GM12878 (cell line): ENCODE data around the gene ATAD5. TPM values are rescaled to one million over a fixed set of nuclear protein-coding genes. Genes with fewer than 3 reads are reported as not detected.

Experiments used
- ATAC-seq: fragments of 200-7000 bp; cut with Tn5 transposase; 3 replicates; pipeline ENCODE4 v1.9.1; 2020; ENCODE audit warnings: mild to moderate bottlenecking, moderate library complexity
- BruUV-seq: library from RNA; stranded (reverse); fragments of 400-500 nt; replicated peaks from 2 replicates; lab custom pipeline; 2021; lab: Mats Ljungman, UMichigan
- CTCF ChIA-PET: fragments of 300-600 bp; sonication (Branson Sonifier 250); formaldehyde crosslinking; extraction: SDS; loops from one replicate; lab custom pipeline; 2021; ENCODE audit warnings: inconsistent platforms; lab: Yijun Ruan, JAX
- POLR2A ChIA-PET: fragments of 350-600 bp; formaldehyde crosslinking; extraction: SDS; loops from one replicate; lab custom pipeline; 2021; ENCODE audit warnings: inconsistent platforms; lab: Charles Lee
- RAD21 ChIA-PET: fragments of 300-600 bp; sonication (Branson Sonifier 250); formaldehyde crosslinking; loops from one replicate; lab custom pipeline; 2023; ENCODE audit warnings: antibody characterized with exemption; ENCODE audit not compliant: unreplicated experiment; lab: Charles Lee
- SMC1A ChIA-PET: fragments of 300-600 bp; sonication (Branson Sonifier 250); formaldehyde crosslinking; loops from one replicate; lab custom pipeline; 2023; ENCODE audit not compliant: unreplicated experiment, uncharacterized antibody; lab: Charles Lee
- DNase-seq: peaks from one replicate; pipeline ENCODE4 v3.0.0-alpha.2; 2011; ENCODE audit warnings: low read depth, low spot score
- FAIRE-seq: peaks from 3 replicates; lab custom pipeline; 2011; peaks lifted over from hg19 to GRCh38; lab: Jason Lieb, UNC
- H2AFZ ChIP-seq: 2 replicates; pipeline ENCODE4 v1.6.0; 2011; ENCODE audit warnings: low read depth, low read length, control low read depth; ENCODE audit not compliant: control insufficient read depth
- H3K27ac ChIP-seq: 2 replicates; pipeline ENCODE4 v1.5.1; 2011; ENCODE audit warnings: control low read depth; ENCODE audit not compliant: control insufficient read depth, insufficient read depth
- H3K27me3 ChIP-seq, 2 experiments: replicated peaks in 1 of 2; 2 replicates each; pipeline versions ENCODE4 v1.6.0 to v1.6.1; 2011; ENCODE audit warnings: low read length in 1 of 2; ENCODE audit not compliant: control insufficient read depth in 2 of 2, insufficient read depth in 2 of 2
- H3K36me3 ChIP-seq, 2 experiments: 2 replicates each; pipeline ENCODE4 v1.5.1; 2011; ENCODE audit warnings: low read length in 1 of 2; ENCODE audit not compliant: control insufficient read depth in 2 of 2, insufficient read depth in 2 of 2
- H3K4me1 ChIP-seq: 2 replicates; pipeline ENCODE4 v1.6.1; 2011; ENCODE audit warnings: mild to moderate bottlenecking, low read length, moderate library complexity, mixed read lengths; ENCODE audit not compliant: control insufficient read depth, insufficient read depth
- H3K4me2 ChIP-seq: 2 replicates; pipeline ENCODE4 v1.6.0; 2011; ENCODE audit warnings: control low read depth; ENCODE audit not compliant: control insufficient read depth, insufficient read depth
- H3K4me3 ChIP-seq: fragments of 200-600 bp; sonication (generic); 2 replicates; pipeline ENCODE4 v1.5.1; 2016
- H3K79me2 ChIP-seq: 2 replicates; pipeline ENCODE4 v1.6.0; 2011; ENCODE audit warnings: low read length; ENCODE audit not compliant: control insufficient read depth, insufficient read depth
- H3K9ac ChIP-seq: 2 replicates; pipeline ENCODE4 v1.8.0; 2011; ENCODE audit warnings: low read length, control low read depth, mixed read lengths; ENCODE audit not compliant: control insufficient read depth, insufficient read depth
- H3K9me3 ChIP-seq: replicated peaks from 3 replicates; pipeline ENCODE4 v1.5.1; 2011; ENCODE audit warnings: mild to moderate bottlenecking, low read length; ENCODE audit not compliant: control insufficient read depth, insufficient read depth
- H4K20me1 ChIP-seq: 2 replicates; pipeline ENCODE4 v1.6.0; 2011; ENCODE audit not compliant: control insufficient read depth, insufficient read depth
- BHLHE40 ChIP-seq, 2 experiments: fragments of 450-650 bp in 1 of 2; IDR thresholded peaks; 2 replicates each; pipeline ENCODE4 v1.6.1; 2011 to 2017; ENCODE audit warnings: low read depth in 2 of 2, borderline replicate concordance in 1 of 2, improper control_type of control experiment in 1 of 2, low read length in 1 of 2, mild to moderate bottlenecking in 1 of 2
- IKZF1 ChIP-seq: fragments of 450-650 bp; conservative IDR thresholded peaks from 2 replicates; pipeline ENCODE4 v1.6.1; 2017; ENCODE audit warnings: antibody characterized with exemption, mild to moderate bottlenecking
- KLF5 ChIP-seq: fragments of 450-650 bp; IDR thresholded peaks from 2 replicates; pipeline ENCODE4 v1.6.1; 2014; ENCODE audit warnings: mild to moderate bottlenecking; ENCODE audit not compliant: partially characterized antibody
- RBBP5 ChIP-seq: fragments of 200-600 bp; sonication (generic); conservative IDR thresholded peaks from 2 replicates; pipeline ENCODE4 v1.6.1; 2016
- WRNIP1 ChIP-seq: IDR thresholded peaks from 2 replicates; pipeline ENCODE4 v1.6.1; 2011; ENCODE audit warnings: low read depth, low read length, improper control_type of control experiment, borderline replicate concordance
- WGBS: methylation state at CpG from one replicate; pipeline ENCODE4 v1.1.6; 2016; ENCODE audit warnings: low lambda C conversion rate; ENCODE audit not compliant: insufficient replicate concordance, insufficient coverage; ENCODE audit errors: missing lambda C conversion rate; 5-methylcytosine and 5-hydroxymethylcytosine counted together
- in situ Hi-C: fragments of 300-500 bp; cut with MboI; formaldehyde crosslinking; loops from 9 replicates; pipeline ENCODE4 v1.14.3; 2018; ENCODE audit warnings: mixed read lengths
- intact Hi-C: fragments of 100-400 bp; cut with micrococcal nuclease; formaldehyde crosslinking; loops from one replicate; pipeline ENCODE4 v1.14.2; 2022; ENCODE audit not compliant: unreplicated experiment
- polyA plus RNA-seq, 11 experiments: library from polyadenylated mRNA; depleted of rRNA in 4 of 11; unstranded in 6 of 11; stranded (reverse) in 5 of 11; fragments of >200 nt; fragmentation: Nextera tagmentation in 4 of 11; fragmentation: Illumina TruSeq in 1 of 11; extraction: Ambion mirVana in 4 of 11; extraction: Trizol in 1 of 11; gene quantifications; 1 replicate in 1 of 11; 2 replicates in 10 of 11; pipeline versions ENCODE4 v1.2.1 to v1.2.3, GENCODE V29; 2011 to 2016; ENCODE audit warnings: inconsistent platforms in 2 of 11, missing spikeins in 2 of 11, low read depth in 1 of 11
- total RNA-seq, 4 experiments: library from RNA; depleted of rRNA in 3 of 4; stranded (reverse); fragments of >200 nt in 3 of 4; fragmentation: Illumina TruSeq in 1 of 4; extraction: Trizol in 1 of 4; gene quantifications; 2 replicates each; pipeline versions ENCODE4 v1.2.1 to v1.2.3, GENCODE V29; 2013 to 2021
- TF ChIP-seq, protein P1 (sequence below): fragments of 450-650 bp; conservative IDR thresholded peaks from 2 replicates; pipeline ENCODE4 v1.6.1; 2017; ENCODE audit warnings: mild to moderate bottlenecking, moderate library complexity

The ATAD5 gene
- total and polyA plus RNA-seq, 10 of the 15 experiments (the other 5 are each of a cell fraction or from before 2014, with no cell fraction given) = 3.8 to 19.7 (median 13.2) TPM

DNA sequence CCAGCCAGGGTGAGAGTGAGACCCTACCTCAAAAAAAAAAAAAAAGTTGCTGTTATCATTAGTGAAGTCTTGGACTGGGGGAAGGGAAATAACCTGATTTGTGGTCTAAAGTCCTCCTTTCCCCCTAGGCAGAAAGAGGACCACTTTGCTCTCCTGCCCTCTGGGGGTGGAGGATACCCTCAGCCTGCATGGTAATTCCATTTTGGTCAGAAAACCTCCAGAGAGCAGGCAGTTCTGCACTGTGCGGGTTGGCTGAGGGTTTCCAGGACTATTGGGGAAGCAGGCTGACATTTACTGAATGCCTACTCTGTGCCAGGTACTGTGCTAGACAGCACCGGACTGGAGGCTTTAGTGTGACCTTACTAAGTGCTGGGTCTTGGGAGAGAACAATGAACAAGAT lies 92.6 kb downstream of the ATAD5 start:
- SMC1A ChIA-PET = no interaction called here
- Histone ChIP-seq H3K9me3 (no peaks in the 10 kb centered on the region), H3K9ac (no peak overlapping the region), H3K79me2 (no peaks in the 10 kb centered on the region), H3K27me3 (peaks cover 0 to 2% of the 10 kb centered on the region in 2 experiments; a peak in 1 of 4 replicates), H4K20me1 (no peaks in the 10 kb centered on the region), H3K27ac (no peak overlapping the region), H3K36me3 (no peaks in the 10 kb centered on the region), H3K4me3 (no peak overlapping the region), H3K4me2 (no peak overlapping the region), H2AFZ (no peak overlapping the region), H3K4me1 (peaks cover 6% of the 10 kb centered on the region)
- no peak for ATAC-seq
- in situ Hi-C loops = no loop called here
- CTCF ChIA-PET = interaction anchor here (0.6 kb wide), 1 partner anchor 273 kb away, joined by 3 read pairs; no protein-coding TSS in a partner anchor
- FAIRE-seq = no peak
- intact Hi-C loops = no loop called here
- no TSS peak for BruUV-seq
- RAD21 ChIA-PET = no interaction called here
- POLR2A ChIA-PET = interaction anchor here (0.7 kb wide), 1 partner anchor 9 kb away, joined by 5 read pairs; no protein-coding TSS in a partner anchor
- no peak for DNase-seq
- no peak for TF ChIP-seq IKZF1
- TF ChIP-seq WRNIP1 = no peak
- TF ChIP-seq, protein P1, sequence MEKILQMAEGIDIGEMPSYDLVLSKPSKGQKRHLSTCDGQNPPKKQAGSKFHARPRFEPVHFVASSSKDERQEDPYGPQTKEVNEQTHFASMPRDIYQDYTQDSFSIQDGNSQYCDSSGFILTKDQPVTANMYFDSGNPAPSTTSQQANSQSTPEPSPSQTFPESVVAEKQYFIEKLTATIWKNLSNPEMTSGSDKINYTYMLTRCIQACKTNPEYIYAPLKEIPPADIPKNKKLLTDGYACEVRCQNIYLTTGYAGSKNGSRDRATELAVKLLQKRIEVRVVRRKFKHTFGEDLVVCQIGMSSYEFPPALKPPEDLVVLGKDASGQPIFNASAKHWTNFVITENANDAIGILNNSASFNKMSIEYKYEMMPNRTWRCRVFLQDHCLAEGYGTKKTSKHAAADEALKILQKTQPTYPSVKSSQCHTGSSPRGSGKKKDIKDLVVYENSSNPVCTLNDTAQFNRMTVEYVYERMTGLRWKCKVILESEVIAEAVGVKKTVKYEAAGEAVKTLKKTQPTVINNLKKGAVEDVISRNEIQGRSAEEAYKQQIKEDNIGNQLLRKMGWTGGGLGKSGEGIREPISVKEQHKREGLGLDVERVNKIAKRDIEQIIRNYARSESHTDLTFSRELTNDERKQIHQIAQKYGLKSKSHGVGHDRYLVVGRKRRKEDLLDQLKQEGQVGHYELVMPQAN = no peak
- TF ChIP-seq BHLHE40 (IDR thresholded peaks at IDR 0.05; ENCODE audit: borderline replicate concordance in 1 of 2, low read depth in 2 of 2, low read length in 1 of 2) = no peak
- TF ChIP-seq KLF5 = no peak
- TF ChIP-seq RBBP5 = no peak
- WGBS = 77% methylated on average over 2 of the region's 2 CpGs
